GM12878 (cell line): Measurements from ENCODE around the gene CDYL. TPM values are rescaled to one million over a fixed set of nuclear protein-coding genes. Genes with fewer than 3 reads are reported as not detected.
A peak's percentile ranks its signal among the peaks of the same experiment; 100 is the strongest.

Experiments used
- ATAC-seq: fragments of 200-7000 bp; cut with Tn5 transposase; 3 replicates; pipeline ENCODE4 v1.9.1; 2020; ENCODE audit warnings: mild to moderate bottlenecking, moderate library complexity
- BruUV-seq: library from RNA; stranded (reverse); fragments of 400-500 nt; replicated peaks from 2 replicates; lab custom pipeline; 2021; lab: Mats Ljungman, UMichigan
- CTCF ChIA-PET: fragments of 300-600 bp; sonication (Branson Sonifier 250); formaldehyde crosslinking; extraction: SDS; loops from one replicate; lab custom pipeline; 2021; ENCODE audit warnings: inconsistent platforms; lab: Yijun Ruan, JAX
- POLR2A ChIA-PET: fragments of 350-600 bp; formaldehyde crosslinking; extraction: SDS; loops from one replicate; lab custom pipeline; 2021; ENCODE audit warnings: inconsistent platforms; lab: Charles Lee
- RAD21 ChIA-PET: fragments of 300-600 bp; sonication (Branson Sonifier 250); formaldehyde crosslinking; loops from one replicate; lab custom pipeline; 2023; ENCODE audit warnings: antibody characterized with exemption; ENCODE audit not compliant: unreplicated experiment; lab: Charles Lee
- SMC1A ChIA-PET: fragments of 300-600 bp; sonication (Branson Sonifier 250); formaldehyde crosslinking; loops from one replicate; lab custom pipeline; 2023; ENCODE audit not compliant: unreplicated experiment, uncharacterized antibody; lab: Charles Lee
- DNase-seq: peaks from one replicate; pipeline ENCODE4 v3.0.0-alpha.2; 2011; ENCODE audit warnings: low read depth, low spot score
- FAIRE-seq: peaks from 3 replicates; lab custom pipeline; 2011; peaks lifted over from hg19 to GRCh38; lab: Jason Lieb, UNC
- H2AFZ ChIP-seq: 2 replicates; pipeline ENCODE4 v1.6.0; 2011; ENCODE audit warnings: low read depth, low read length, control low read depth; ENCODE audit not compliant: control insufficient read depth
- H3K27ac ChIP-seq: 2 replicates; pipeline ENCODE4 v1.5.1; 2011; ENCODE audit warnings: control low read depth; ENCODE audit not compliant: control insufficient read depth, insufficient read depth
- H3K27me3 ChIP-seq, 2 experiments: replicated peaks in 1 of 2; 2 replicates each; pipeline versions ENCODE4 v1.6.0 to v1.6.1; 2011; ENCODE audit warnings: low read length in 1 of 2; ENCODE audit not compliant: control insufficient read depth in 2 of 2, insufficient read depth in 2 of 2
- H3K36me3 ChIP-seq, 2 experiments: 2 replicates each; pipeline ENCODE4 v1.5.1; 2011; ENCODE audit warnings: low read length in 1 of 2; ENCODE audit not compliant: control insufficient read depth in 2 of 2, insufficient read depth in 2 of 2
- H3K4me1 ChIP-seq: 2 replicates; pipeline ENCODE4 v1.6.1; 2011; ENCODE audit warnings: mild to moderate bottlenecking, low read length, moderate library complexity, mixed read lengths; ENCODE audit not compliant: control insufficient read depth, insufficient read depth
- H3K4me2 ChIP-seq: 2 replicates; pipeline ENCODE4 v1.6.0; 2011; ENCODE audit warnings: control low read depth; ENCODE audit not compliant: control insufficient read depth, insufficient read depth
- H3K4me3 ChIP-seq: fragments of 200-600 bp; sonication (generic); 2 replicates; pipeline ENCODE4 v1.5.1; 2016
- H3K79me2 ChIP-seq: 2 replicates; pipeline ENCODE4 v1.6.0; 2011; ENCODE audit warnings: low read length; ENCODE audit not compliant: control insufficient read depth, insufficient read depth
- H3K9ac ChIP-seq: 2 replicates; pipeline ENCODE4 v1.8.0; 2011; ENCODE audit warnings: low read length, control low read depth, mixed read lengths; ENCODE audit not compliant: control insufficient read depth, insufficient read depth
- H3K9me3 ChIP-seq: replicated peaks from 3 replicates; pipeline ENCODE4 v1.5.1; 2011; ENCODE audit warnings: mild to moderate bottlenecking, low read length; ENCODE audit not compliant: control insufficient read depth, insufficient read depth
- H4K20me1 ChIP-seq: 2 replicates; pipeline ENCODE4 v1.6.0; 2011; ENCODE audit not compliant: control insufficient read depth, insufficient read depth
- DPF2 ChIP-seq: fragments of 450-650 bp; IDR thresholded peaks from 2 replicates; pipeline ENCODE4 v1.6.1; 2017; ENCODE audit warnings: mild to moderate bottlenecking
- EED ChIP-seq: sonication (generic); IDR thresholded peaks from 2 replicates; pipeline ENCODE4 v1.6.1; 2016; ENCODE audit warnings: antibody characterized with exemption, low read depth
- RELA ChIP-seq: fragments of 450-650 bp; IDR thresholded peaks from 2 replicates; pipeline ENCODE4 v1.8.0; 2014; ENCODE audit warnings: borderline replicate concordance; ENCODE audit not compliant: partially characterized antibody
- RUNX3 ChIP-seq: IDR thresholded peaks from 2 replicates; pipeline ENCODE4 v1.6.1; 2012; ENCODE audit warnings: low read length, inconsistent platforms
- ZNF217 ChIP-seq: fragments of 450-650 bp; IDR thresholded peaks from 2 replicates; pipeline ENCODE4 v1.6.1; 2017; ENCODE audit warnings: antibody characterized with exemption, mild to moderate bottlenecking
- WGBS: methylation state at CpG from one replicate; pipeline ENCODE4 v1.1.6; 2016; ENCODE audit warnings: low lambda C conversion rate; ENCODE audit not compliant: insufficient replicate concordance, insufficient coverage; ENCODE audit errors: missing lambda C conversion rate; 5-methylcytosine and 5-hydroxymethylcytosine counted together
- in situ Hi-C: fragments of 300-500 bp; cut with MboI; formaldehyde crosslinking; loops from 9 replicates; pipeline ENCODE4 v1.14.3; 2018; ENCODE audit warnings: mixed read lengths
- intact Hi-C: fragments of 100-400 bp; cut with micrococcal nuclease; formaldehyde crosslinking; loops from one replicate; pipeline ENCODE4 v1.14.2; 2022; ENCODE audit not compliant: unreplicated experiment
- polyA plus RNA-seq, 11 experiments: library from polyadenylated mRNA; depleted of rRNA in 4 of 11; unstranded in 6 of 11; stranded (reverse) in 5 of 11; fragments of >200 nt; fragmentation: Nextera tagmentation in 4 of 11; fragmentation: Illumina TruSeq in 1 of 11; extraction: Ambion mirVana in 4 of 11; extraction: Trizol in 1 of 11; gene quantifications; 1 replicate in 1 of 11; 2 replicates in 10 of 11; pipeline versions ENCODE4 v1.2.1 to v1.2.3, GENCODE V29; 2011 to 2016; ENCODE audit warnings: inconsistent platforms in 2 of 11, missing spikeins in 2 of 11, low read depth in 1 of 11
- total RNA-seq, 4 experiments: library from RNA; depleted of rRNA in 3 of 4; stranded (reverse); fragments of >200 nt in 3 of 4; fragmentation: Illumina TruSeq in 1 of 4; extraction: Trizol in 1 of 4; gene quantifications; 2 replicates each; pipeline versions ENCODE4 v1.2.1 to v1.2.3, GENCODE V29; 2013 to 2021

The CDYL gene
- total and polyA plus RNA-seq, 10 of the 15 experiments (the other 5 are each of a cell fraction or from before 2014, with no cell fraction given): 9.3 to 61.2 (median 28.5) TPM

DNA sequence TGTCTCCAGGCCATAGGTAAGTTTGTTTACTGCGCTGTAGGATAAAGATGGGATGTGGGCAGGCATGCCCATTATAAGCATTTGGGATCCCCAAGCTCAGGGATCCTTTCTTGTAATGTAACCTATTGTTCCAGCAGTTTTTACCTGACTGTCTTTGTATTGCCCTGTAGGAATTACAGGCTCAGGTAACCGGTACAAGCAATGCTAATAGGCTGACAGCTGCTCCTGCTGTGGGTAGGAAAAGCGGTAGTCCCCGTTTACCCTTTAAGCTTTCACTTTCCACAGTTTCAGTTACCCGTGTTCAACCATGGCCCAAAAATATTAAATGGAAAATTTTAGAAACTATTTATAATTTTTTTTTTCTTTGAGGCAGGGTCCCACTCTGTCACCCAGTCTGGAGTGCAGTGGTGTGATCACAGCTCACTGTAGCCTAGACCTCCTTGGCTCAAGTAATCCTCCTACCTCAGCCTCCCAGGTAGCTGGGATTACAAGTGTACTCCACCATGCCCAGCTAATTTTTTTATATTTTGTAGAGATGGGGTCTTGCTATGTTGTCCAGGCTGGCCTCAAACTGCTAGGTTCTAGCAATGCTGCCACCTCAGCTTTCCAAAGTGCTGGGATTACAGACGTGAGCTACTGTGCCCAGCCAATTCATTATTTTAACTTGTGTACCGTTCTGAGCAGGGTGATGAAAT, 108.6 kb downstream of the CDYL start:
- intact Hi-C loops (loop anchor here (2.0 kb wide), 1 partner anchor 16 kb away; no protein-coding TSS in a partner anchor), in situ Hi-C loops (no loop called here)
- Histone ChIP-seq H2AFZ (no peak overlapping the region), H3K9ac (no peak overlapping the region), H3K4me3 (peak overlapping the region; percentile 34; the same call in 1 of the 2 replicates), H4K20me1 (no peaks in the 10 kb centered on the region; the same call in 1 of the 2 replicates), H3K27me3 (no peaks in the 10 kb centered on the region), H3K4me2 (peak overlapping the region; percentile 95), H3K27ac (peak overlapping the region; percentile 65), H3K9me3 (no peaks in the 10 kb centered on the region; the same call in 2 of the 3 replicates), H3K79me2 (peaks cover 92% of the 10 kb centered on the region), H3K4me1 (peaks cover 43% of the 10 kb centered on the region), H3K36me3 (no peaks in the 10 kb centered on the region)
- DNase-seq: no peak
- CTCF ChIA-PET: interaction anchor here (0.6 to 2.0 kb wide), 13 partner anchors 9 to 146 kb away, joined by 3 to 7 read pairs (median 4); no protein-coding TSS in a partner anchor
- FAIRE-seq: no peak
- TF ChIP-seq EED (peak; percentile 29; the same call in 1 of the 2 replicates), RUNX3 (peak; percentile 21), RELA (no peak), DPF2 (no peak), ZNF217 (no peak)
- RAD21 ChIA-PET: interaction anchor here (0.6 to 2.5 kb wide), 8 partner anchors 12 to 108 kb away, joined by 3 to 17 read pairs (median 4); no protein-coding TSS in a partner anchor
- WGBS: 67% methylated on average over 7 of the region's 7 CpGs
- no TSS peak for BruUV-seq
- SMC1A ChIA-PET: interaction anchor here (0.8 to 2.4 kb wide), 21 partner anchors 10 to 104 kb away, joined by 3 to 21 read pairs (median 6); no protein-coding TSS in a partner anchor
- POLR2A ChIA-PET: interaction anchor here (0.6 to 3.0 kb wide), 7 partner anchors 11 to 371 kb away, joined by 3 to 10 read pairs (median 4); no protein-coding TSS in a partner anchor
- peak; percentile 43 for ATAC-seq
